ENCODE measurements around the gene NRAP. TPM values are rescaled to one million over a fixed set of nuclear protein-coding genes. Genes with fewer than 3 reads are reported as not detected.
A peak's percentile ranks its signal among the peaks of the same experiment; 100 is the strongest.

The NRAP gene
- total and polyA plus RNA-seq, 2 experiments from 2014 or later, result not detected

DNA sequence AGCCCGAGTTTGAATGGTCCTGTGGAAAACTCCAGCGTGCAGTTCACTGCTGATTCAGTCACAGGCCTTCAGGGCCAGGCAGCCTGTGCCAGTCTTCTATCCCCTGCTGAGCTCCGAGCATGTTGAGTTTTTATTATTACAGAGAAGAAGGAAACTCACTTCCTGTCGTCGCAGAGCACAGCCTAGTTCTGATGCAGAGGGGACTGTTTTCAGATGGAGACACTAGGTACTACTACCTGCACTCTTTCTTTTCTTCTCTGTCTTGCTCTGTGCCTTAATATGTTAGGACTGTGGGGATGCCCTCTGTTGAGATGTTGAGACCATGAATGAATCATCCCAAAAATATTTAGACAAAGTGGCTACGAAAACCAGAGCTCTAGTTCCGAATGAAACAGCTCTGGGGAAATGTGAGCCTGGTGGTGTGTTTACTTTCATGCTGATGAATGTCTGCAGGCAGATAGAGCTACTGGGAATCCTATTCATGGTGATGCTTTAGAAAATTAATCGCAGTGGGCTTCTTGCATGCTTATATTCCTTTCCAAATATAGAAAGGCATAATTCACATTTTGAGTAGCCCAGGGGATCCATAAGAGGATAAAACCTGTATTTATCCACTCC is 45.5 kb upstream of the NRAP start:
- Histone ChIP-seq H3K9me2 (ENCODE audit: insufficient read depth) (no peaks in the 10 kb centered on the region), H3K27ac (ENCODE audit: low read depth) (peak overlapping the region; percentile 36; the same call in 1 of the 2 replicates), H3K27me3 (ENCODE audit: insufficient read depth) (no peaks in the 10 kb centered on the region), H3K4me3 (peak overlapping the region; percentile 36; the same call in 1 of the 2 replicates), H3K79me2 (replicated peaks; ENCODE audit: insufficient read depth) (no peaks in the 10 kb centered on the region), H2AFZ (no peak overlapping the region), H4K20me1 (replicated peaks; ENCODE audit: insufficient read depth) (0 out of 2 replicates have a peak, but pooled peaks cover 3% of the 10 kb centered on the region), H3K4me1 (ENCODE audit: insufficient read depth) (peaks cover 35% of the 10 kb centered on the region), H3K36me3 (ENCODE audit: insufficient read depth) (no peaks in the 10 kb centered on the region), H3K4me2 (peak overlapping the region; percentile 68), H3F3A (replicated peaks; ENCODE audit: low read depth) (no peaks in the 10 kb centered on the region)
- TF ChIP-seq CTCF (conservative IDR thresholded peaks at IDR 0.05; ENCODE audit: low read depth in 2 of 2), result no peak
- no peak for TF ChIP-seq JUNB (IDR thresholded peaks at IDR 0.05; ENCODE audit: unreplicated experiment)
- peak overlapping the region; percentile 55; the same call in 2 of the 3 replicates for H3K4me3 Mint-ChIP-seq
- ATAC-seq (no peak), DNase-seq (ENCODE audit: low spot score) (no peak)
- H3K9me3 Mint-ChIP-seq, result no peaks in the 10 kb centered on the region; the same call in 2 of the 3 replicates
- H3K36me3 Mint-ChIP-seq (ENCODE audit: low read depth), result no peaks in the 10 kb centered on the region
- peaks cover 9% of the 10 kb centered on the region for H3K27me3 Mint-ChIP-seq (ENCODE audit: insufficient read depth, low read depth, poor library complexity)
- H3K27ac Mint-ChIP-seq, result peak overlapping the region; percentile 29; the same call in 1 of the 2 replicates
- H3K4me1 Mint-ChIP-seq, result peaks cover 72% of the 10 kb centered on the region

GRCh38 chr10:113708640-113709039 is 44.8 kb upstream of the NRAP start:
- ATAC-seq, result no peak
- H3K27me3 ChIP-seq (ENCODE audit: insufficient read depth), result no peaks in the 10 kb centered on the region
- Mint-ChIP-seq H3K4me1 (peaks cover 72% of the 10 kb centered on the region), H3K27ac (peak overlapping the region; percentile 19; the same call in 1 of the 2 replicates), H3K4me3 (peak overlapping the region; percentile 55; the same call in 1 of the 3 replicates), H3K27me3 (ENCODE audit: insufficient read depth, low read depth, poor library complexity) (peaks cover 9% of the 10 kb centered on the region), H3K36me3 (ENCODE audit: low read depth) (no peaks in the 10 kb centered on the region), H3K9me3 (no peaks in the 10 kb centered on the region; the same call in 2 of the 3 replicates)
- H3K4me1 ChIP-seq (ENCODE audit: insufficient read depth), result peaks cover 35% of the 10 kb centered on the region
- no peak overlapping the region for H3K4me3 ChIP-seq
- no peaks in the 10 kb centered on the region for H3F3A ChIP-seq (replicated peaks; ENCODE audit: low read depth)
- H4K20me1 ChIP-seq (replicated peaks; ENCODE audit: insufficient read depth), result 0 out of 2 replicates have a peak, but pooled peaks cover 3% of the 10 kb centered on the region
- H3K79me2 ChIP-seq (replicated peaks; ENCODE audit: insufficient read depth), result no peaks in the 10 kb centered on the region
- H3K4me2 ChIP-seq, result 0 out of 2 replicates have a peak overlapping the region, but pooled peaks have one; percentile 68
- H2AFZ ChIP-seq, result no peak overlapping the region
- H3K36me3 ChIP-seq (ENCODE audit: insufficient read depth), result no peaks in the 10 kb centered on the region
- no peak for DNase-seq (ENCODE audit: low spot score)
- no peak overlapping the region for H3K27ac ChIP-seq (ENCODE audit: low read depth)
- no peaks in the 10 kb centered on the region for H3K9me2 ChIP-seq (ENCODE audit: insufficient read depth)
- TF ChIP-seq EZH2phosphoT487 (IDR thresholded peaks at IDR 0.05; ENCODE audit: unreplicated experiment) (no peak), ZNF331 (CRISPR knock-in tag; IDR thresholded peaks at IDR 0.05; ENCODE audit: low read depth) (no peak), CREB1 (CRISPR knock-in tag; IDR thresholded peaks at IDR 0.05; ENCODE audit: low read depth) (no peak), NANOG (IDR thresholded peaks at IDR 0.05; ENCODE audit: borderline replicate concordance) (no peak), ZNF462 (CRISPR knock-in tag; IDR thresholded peaks at IDR 0.05) (no peak), ETS1 (IDR thresholded peaks at IDR 0.05) (no peak), POLR2AphosphoS5 (IDR thresholded peaks at IDR 0.05; ENCODE audit: low read depth) (no peak), STAT1 (IDR thresholded peaks at IDR 0.05; ENCODE audit: unreplicated experiment) (no peak), EZH2 (IDR thresholded peaks at IDR 0.05; ENCODE audit: low read depth, unreplicated experiment) (no peak), ZNF114 (CRISPR knock-in tag; IDR thresholded peaks at IDR 0.05) (no peak)

All from GM23338 (cell line).